ENCODE measurements around the gene FAM78B.

FAM78B gene

DNA sequence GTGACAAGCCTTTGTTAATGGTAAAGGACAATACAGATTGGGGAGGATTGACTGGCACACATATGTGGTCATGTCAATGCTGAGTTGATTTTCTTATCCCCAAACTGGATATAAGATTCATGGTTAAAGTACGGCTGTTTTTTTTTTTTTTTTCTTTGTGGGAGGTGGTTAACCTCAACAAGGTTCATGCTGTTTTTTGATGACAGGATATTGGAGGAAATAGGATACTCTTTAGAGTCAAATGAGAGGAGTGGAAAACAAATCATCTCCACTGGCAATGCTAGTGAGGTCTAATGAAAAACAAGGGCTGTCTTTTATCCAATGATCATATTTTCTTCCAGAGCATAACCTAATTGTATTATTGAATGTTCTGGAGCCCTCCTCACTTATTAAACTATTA is 140.2 kb downstream of the FAM78B start:
- TF ChIP-seq, protein P1, sequence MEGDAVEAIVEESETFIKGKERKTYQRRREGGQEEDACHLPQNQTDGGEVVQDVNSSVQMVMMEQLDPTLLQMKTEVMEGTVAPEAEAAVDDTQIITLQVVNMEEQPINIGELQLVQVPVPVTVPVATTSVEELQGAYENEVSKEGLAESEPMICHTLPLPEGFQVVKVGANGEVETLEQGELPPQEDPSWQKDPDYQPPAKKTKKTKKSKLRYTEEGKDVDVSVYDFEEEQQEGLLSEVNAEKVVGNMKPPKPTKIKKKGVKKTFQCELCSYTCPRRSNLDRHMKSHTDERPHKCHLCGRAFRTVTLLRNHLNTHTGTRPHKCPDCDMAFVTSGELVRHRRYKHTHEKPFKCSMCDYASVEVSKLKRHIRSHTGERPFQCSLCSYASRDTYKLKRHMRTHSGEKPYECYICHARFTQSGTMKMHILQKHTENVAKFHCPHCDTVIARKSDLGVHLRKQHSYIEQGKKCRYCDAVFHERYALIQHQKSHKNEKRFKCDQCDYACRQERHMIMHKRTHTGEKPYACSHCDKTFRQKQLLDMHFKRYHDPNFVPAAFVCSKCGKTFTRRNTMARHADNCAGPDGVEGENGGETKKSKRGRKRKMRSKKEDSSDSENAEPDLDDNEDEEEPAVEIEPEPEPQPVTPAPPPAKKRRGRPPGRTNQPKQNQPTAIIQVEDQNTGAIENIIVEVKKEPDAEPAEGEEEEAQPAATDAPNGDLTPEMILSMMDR (IDR thresholded peaks at IDR 0.05; ENCODE audit: insufficient read depth, low read depth, low read length, missing control alignments) = no peak
- DNase-seq (ENCODE audit: low read depth) = no peak
- H3K4me3 ChIP-seq (ENCODE audit: low read length) = no peak overlapping the region

DNA sequence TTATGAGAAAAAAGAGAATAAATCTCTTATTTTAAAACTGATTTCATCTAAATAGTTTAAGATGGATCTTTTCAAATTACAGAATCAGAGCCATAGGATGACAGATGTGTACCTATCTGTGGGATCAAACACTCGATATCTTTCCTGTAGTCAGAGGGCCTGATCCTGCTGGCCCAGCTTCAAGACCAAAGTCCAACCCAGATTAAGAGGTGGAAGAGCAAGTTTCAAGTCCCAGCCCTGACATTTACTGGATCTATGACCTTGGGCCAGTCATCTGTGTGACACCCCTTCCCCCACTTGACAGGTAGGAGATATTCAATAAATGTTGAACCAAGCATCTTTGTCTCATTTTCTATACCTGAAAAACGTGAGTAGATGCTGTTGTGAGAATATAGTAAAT is 140.7 kb downstream of the FAM78B start:
- H3K4me3 ChIP-seq (ENCODE audit: low read length) = no peak overlapping the region
- TF ChIP-seq, protein P1 (IDR thresholded peaks at IDR 0.05; ENCODE audit: insufficient read depth, low read depth, low read length, missing control alignments) = no peak
- no peak for DNase-seq (ENCODE audit: low read depth)

DNA sequence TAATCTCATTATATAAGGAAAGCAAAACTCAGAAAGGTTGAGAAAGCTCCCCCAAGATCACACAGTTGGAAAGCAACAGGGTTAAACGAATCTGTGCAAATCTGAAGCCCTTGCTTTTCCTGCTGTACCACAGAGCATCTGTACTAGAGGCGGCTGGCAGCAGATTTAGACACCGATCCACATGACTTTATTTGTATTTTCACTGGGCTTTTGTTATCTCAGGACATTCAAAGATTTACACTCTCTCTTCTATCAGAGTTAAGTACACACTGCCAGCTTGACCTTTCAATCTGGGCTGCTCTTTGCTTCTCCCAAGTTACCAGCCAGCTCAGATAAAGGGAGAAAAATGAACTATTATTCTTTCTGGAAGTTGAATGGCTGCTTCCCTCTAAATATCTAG is 146.6 kb downstream of the FAM78B start:
- TF ChIP-seq, protein P1 (IDR thresholded peaks at IDR 0.05; ENCODE audit: insufficient read depth, low read depth, low read length, missing control alignments) = no peak
- H3K4me3 ChIP-seq (ENCODE audit: low read length) = no peak overlapping the region
- no peak for DNase-seq (ENCODE audit: low read depth)

Data from epithelial cell of esophagus (primary cell).